Nephron progenitor cell (in vitro differentiated cells): Measurements from ENCODE around the gene RAPGEF1.

ENCODE experiments used
- DNase-seq: peaks from one replicate; pipeline ENCODE4 v3.0.0; 2021
- H3K27ac Mint-ChIP-seq: 2 replicates; pipeline ENCODE4 v1.8.0; 2021; ENCODE audit warnings: mild to moderate bottlenecking, moderate library complexity, mixed read lengths
- H3K27me3 Mint-ChIP-seq: 2 replicates; pipeline ENCODE4 v1.8.0; 2021; ENCODE audit warnings: mild to moderate bottlenecking, low read depth, mixed read lengths; ENCODE audit not compliant: poor library complexity
- H3K36me3 Mint-ChIP-seq: 2 replicates; pipeline ENCODE4 v1.8.0; 2021; ENCODE audit warnings: low read depth, mixed read lengths
- H3K4me1 Mint-ChIP-seq: 2 replicates; pipeline ENCODE4 v1.8.0; 2021; ENCODE audit warnings: mixed read lengths
- H3K4me3 Mint-ChIP-seq: 2 replicates; pipeline ENCODE4 v1.8.0; 2021; ENCODE audit warnings: mild to moderate bottlenecking, moderate library complexity, mixed read lengths
- H3K9me3 Mint-ChIP-seq: 2 replicates; pipeline ENCODE4 v1.8.0; 2021; ENCODE audit warnings: mild to moderate bottlenecking, moderate library complexity, mixed read lengths
- CTCF ChIP-seq: fragments of 200-600 bp; sonication (generic); IDR thresholded peaks from 2 replicates; pipeline ENCODE4 v1.5.0; 2021; ENCODE audit warnings: antibody characterized with exemption

Gene RAPGEF1

DNA sequence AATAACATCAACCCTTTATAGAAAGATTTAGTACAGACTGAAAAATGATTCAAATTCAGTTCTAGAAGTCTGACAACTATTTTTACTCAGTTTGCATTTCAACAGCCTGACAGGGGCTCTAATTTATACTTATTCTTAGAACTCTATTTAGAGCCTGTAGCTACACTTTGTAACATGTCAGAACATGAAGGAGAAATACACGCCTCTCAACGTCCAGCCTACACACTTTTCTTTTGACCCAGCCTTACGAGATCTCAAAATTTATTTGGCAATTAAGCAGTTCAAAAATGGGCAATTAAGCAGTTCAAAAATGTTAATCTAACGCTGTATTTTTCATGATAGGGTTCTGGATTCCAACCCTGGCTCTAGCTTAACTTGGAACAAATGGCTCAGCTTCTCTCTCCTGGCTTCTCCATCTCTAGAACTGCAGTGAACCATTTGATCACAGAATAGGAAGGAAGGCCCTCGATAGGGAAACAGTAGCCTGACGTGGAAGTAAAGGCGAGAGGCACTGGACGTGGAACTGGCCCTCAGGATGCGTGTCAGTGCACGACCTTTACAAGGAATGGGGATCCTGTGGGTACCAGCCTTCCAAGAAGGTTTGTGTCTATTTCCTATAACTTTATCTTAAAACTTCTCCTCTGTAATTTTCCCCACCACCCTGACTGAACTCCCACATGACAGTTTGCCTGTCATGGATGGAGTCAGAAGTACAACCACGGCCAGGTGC is 128.1 kb downstream of the RAPGEF1 start:
- peaks cover 38% of the 10 kb centered on the region for H3K36me3 Mint-ChIP-seq
- no peaks in the 10 kb centered on the region for H3K27me3 Mint-ChIP-seq
- no peak for TF ChIP-seq CTCF
- H3K9me3 Mint-ChIP-seq = no peaks in the 10 kb centered on the region
- no peak for DNase-seq
- no peak overlapping the region for H3K27ac Mint-ChIP-seq
- peaks cover 41% of the 10 kb centered on the region for H3K4me1 Mint-ChIP-seq
- H3K4me3 Mint-ChIP-seq = no peak overlapping the region

GRCh38 chr9:131610231-131610761 is 129.6 kb downstream of the RAPGEF1 start:
- no peak for TF ChIP-seq CTCF
- Mint-ChIP-seq H3K4me3 (no peak overlapping the region), H3K27ac (peak overlapping the region; percentile 21)

GRCh38 chr9:131609099-131609830 is 130.6 kb downstream of the RAPGEF1 start:
- no peak for TF ChIP-seq CTCF
- H3K27me3 Mint-ChIP-seq = no peaks in the 10 kb centered on the region
- H3K27ac Mint-ChIP-seq = peak overlapping the region; percentile 96
- no peak for DNase-seq
- peaks cover 16% of the 10 kb centered on the region for H3K36me3 Mint-ChIP-seq
- H3K4me1 Mint-ChIP-seq = peaks cover 56% of the 10 kb centered on the region
- H3K9me3 Mint-ChIP-seq = no peaks in the 10 kb centered on the region
- H3K4me3 Mint-ChIP-seq = no peak overlapping the region

More at GRCh38 chr9:131610231-131610761, 129.6 kb downstream of the RAPGEF1 start:
- Mint-ChIP-seq H3K4me1 (peaks cover 50% of the 10 kb centered on the region), H3K27me3 (no peaks in the 10 kb centered on the region), H3K36me3 (peaks cover 24% of the 10 kb centered on the region), H3K9me3 (no peaks in the 10 kb centered on the region)
- DNase-seq = no peak

- peaks cover 55% of the 10 kb centered on the region for H3K4me1 Mint-ChIP-seq
- peak overlapping the region; percentile 96 for H3K27ac Mint-ChIP-seq
- H3K9me3 Mint-ChIP-seq = no peaks in the 10 kb centered on the region
- no peak for TF ChIP-seq CTCF
- H3K36me3 Mint-ChIP-seq = peaks cover 12% of the 10 kb centered on the region
- no peak overlapping the region for H3K4me3 Mint-ChIP-seq
- peak; percentile 24 for DNase-seq
- peaks cover 3% of the 10 kb centered on the region for H3K27me3 Mint-ChIP-seq
These were observed 131.3 kb downstream of the RAPGEF1 start for GRCh38 chr9:131608493-131609037.

DNA sequence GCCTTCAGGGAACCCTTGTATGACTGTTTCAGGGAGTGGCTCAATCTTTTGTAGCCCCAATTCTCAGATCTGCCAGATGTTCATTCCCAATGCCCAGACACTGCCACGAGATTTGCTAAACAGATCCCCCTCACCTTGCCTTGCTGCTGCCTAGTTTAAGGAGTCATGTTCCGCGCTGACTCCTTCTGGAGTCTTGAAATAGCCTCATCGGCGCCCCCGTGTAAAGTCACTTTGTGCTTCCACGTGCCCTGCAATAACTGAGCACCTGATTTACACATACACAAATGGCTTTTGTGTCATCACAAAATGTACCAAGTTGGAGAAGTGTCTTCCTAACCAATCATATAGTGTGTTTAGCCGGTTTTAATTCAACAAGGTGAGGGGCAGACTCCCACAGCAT is 132.3 kb downstream of the RAPGEF1 start:
- no peaks in the 10 kb centered on the region for H3K9me3 Mint-ChIP-seq
- peaks cover 45% of the 10 kb centered on the region for H3K4me1 Mint-ChIP-seq
- H3K27me3 Mint-ChIP-seq = peaks cover 3% of the 10 kb centered on the region
- peak overlapping the region; percentile 94 for H3K27ac Mint-ChIP-seq
- peaks cover 8% of the 10 kb centered on the region for H3K36me3 Mint-ChIP-seq
- H3K4me3 Mint-ChIP-seq = no peak overlapping the region
- DNase-seq = no peak
- TF ChIP-seq CTCF = no peak
